GM19372 (cell line): ENCODE results near the gene DCBLD1.
A peak's percentile ranks its signal among the peaks of the same experiment; 100 is the strongest.
"Not testable (repeated sequence)": the region's sequence is repeated elsewhere in the genome, so short reads cannot be mapped to it uniquely, and the experiment has no call there.

Experiments used
- ATAC-seq: cut with Tn5 transposase; IDR thresholded peaks from one replicate; pipeline ENCODE4 v1.9.1; 2021; ENCODE audit warnings: mild to moderate bottlenecking, low read depth, moderate library complexity; ENCODE audit not compliant: unreplicated experiment

Gene DCBLD1

GRCh38 chr6:117482240-117483003, at the start of gene DCBLD1:
Gene DCBLD1, plus strand, starts transcription at chr6:117482674. Its CDS starts 108 bp downstream, at chr6:117482782.
- ATAC-seq: peak; percentile 68

DNA sequence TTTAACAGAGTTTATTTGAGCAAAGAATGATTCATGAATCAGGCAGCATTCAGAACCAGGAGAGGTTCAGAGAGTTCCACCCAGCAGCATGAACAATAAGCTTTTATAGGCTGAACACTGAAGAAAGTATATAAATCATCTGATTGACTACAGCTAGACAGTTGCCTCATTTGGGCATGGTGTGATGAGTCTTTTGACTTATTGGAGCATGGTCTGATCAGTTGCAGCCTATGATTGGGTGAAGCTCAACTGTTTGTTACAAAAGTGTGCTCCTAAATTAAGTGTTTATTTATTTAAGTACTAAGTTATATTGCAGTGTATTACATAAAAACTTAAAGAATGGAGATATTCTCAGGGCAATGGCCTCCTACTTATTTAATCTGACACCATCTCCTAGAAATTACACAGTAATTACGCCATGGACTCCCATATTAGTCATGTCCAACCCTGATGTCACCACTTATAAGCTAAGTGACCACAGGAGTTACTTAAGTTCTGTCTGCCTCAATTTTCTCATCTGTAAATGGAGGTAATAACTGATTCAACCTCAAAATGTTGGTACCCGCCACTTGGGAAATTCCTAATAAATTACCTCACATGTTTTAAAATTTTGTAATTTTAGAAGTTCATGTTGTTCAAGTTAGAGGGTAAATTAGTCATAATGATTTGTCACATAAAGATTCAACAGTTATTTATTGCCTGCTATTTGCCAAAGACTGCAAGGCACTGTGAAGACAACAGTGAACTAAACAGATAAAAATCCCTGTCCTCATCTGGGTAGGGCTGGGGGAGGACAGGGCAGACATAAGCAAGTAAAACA, 41.6 kb upstream of the DCBLD1 start:
- ATAC-seq: no peak

GRCh38 chr6:117441824-117442264, 40.6 kb upstream of the DCBLD1 start:
- ATAC-seq: no peak

- ATAC-seq: not testable (repeated sequence)
These were observed 40.2 kb upstream of the DCBLD1 start for GRCh38 chr6:117442313-117442712.

DNA sequence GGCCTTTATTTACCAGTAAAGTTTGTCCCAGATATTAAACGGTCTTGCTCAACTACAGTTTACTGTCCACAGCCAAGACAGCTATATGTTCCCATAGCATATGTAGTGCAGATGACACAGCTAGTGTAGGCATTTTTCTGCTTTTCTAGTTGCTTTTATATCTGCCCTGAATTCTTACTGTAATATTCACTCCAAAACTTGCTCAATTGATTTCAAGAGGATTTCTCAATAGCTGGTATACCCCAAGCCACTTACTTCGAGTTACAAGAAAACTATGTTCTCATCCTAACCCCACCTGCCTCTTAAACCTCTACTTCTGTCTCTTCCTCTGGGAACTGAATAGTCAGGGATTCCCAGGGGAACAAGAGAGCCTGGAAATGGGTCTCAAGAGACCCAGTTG, 37.9 kb upstream of the DCBLD1 start:
- no peak for ATAC-seq

DNA sequence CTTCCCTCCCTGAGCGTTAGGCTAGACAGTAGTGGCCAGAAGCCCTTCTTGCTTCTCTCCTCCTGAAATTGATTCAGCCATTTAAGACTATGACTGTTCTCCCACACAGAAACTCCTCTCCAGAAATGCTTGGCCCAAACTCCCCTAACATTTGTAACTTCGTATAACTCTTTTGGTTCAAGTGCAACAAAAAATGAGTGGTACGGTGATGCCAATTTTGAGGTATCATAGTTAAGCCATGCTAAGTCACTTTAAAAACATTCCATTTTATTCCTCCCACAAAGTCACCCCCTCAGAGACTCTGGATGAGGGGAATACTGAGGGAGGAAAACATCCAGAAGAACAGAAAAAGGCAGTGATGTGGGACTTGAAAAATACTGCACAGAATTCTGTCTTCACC, 35.6 kb upstream of the DCBLD1 start:
- ATAC-seq: no peak

- ATAC-seq: no peak
These were observed 34.5 kb upstream of the DCBLD1 start for GRCh38 chr6:117448011-117448410.

DNA sequence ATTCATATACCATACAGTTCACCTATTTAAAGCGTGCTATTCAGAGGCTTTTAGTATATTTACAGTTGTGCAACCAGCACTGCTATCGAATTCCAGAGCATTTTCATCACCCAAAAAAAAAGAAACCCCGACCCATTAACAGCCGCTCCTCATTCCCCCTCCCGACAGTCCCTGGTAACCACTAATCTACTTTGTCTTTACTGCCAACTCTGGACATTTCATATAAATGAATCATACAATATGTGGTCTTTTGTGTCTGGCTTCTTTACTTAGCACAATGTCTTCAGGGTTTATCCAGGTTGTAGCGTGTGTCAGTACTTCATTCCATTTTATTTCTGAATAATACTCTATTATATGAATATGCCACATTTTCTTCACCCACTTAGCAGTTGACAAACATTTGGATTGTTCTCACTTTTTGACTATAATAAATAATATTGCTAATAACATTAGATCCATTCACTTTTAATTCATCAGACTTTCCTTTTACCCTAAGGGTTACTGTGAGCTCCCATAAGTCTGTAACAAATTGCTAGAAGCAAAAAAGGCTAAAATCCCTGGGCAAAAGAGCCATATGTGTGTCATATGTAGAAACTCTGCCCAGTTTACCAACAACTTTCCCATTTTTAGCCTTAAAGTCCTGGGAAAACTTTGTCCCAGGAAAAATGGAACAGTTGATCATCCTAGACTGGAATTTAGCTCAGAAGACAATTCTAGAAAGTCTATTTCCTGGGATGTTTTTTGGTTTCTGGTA, 33.6 kb upstream of the DCBLD1 start:
- no peak for ATAC-seq

DNA sequence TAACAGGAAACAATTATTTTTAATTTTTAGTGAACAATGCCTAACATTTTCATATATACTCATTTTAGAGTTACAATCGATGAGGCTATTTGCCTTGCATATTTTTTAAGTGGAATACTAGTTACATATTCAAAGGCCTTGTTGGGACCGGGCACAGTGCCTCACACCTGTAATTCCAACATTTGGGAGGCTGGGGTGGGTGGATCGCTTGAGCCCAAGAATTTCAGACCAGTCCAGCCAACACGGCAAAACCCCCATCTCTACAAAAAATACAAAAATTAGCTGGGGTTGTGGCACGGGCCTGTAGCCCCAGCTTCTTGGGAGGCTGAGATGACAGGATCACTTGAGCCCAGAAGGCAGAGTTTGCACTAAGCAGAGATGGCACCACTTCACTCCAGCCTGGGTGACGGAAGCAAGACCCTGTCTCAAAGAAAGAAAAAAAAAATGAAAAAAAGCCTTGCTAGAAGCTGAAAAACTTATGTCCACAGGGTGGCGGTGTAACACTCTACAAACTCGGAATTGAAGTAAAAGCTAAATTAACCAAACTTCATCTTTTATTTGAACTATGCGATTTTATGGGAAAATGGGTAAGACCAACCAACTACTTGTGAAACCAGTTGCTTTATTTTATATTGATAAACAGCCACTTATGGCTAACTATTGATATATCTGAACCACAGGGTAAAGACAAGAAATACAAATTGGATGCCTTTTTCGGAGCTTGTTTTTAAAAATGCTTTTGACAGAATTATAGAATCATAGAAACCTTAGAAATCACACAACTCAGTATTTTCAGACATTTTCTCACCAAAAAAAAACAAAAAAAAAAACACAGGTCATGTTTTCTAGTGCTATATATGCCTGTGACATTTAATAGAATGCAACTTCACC, 32.7 kb upstream of the DCBLD1 start:
- no peak for ATAC-seq

DNA sequence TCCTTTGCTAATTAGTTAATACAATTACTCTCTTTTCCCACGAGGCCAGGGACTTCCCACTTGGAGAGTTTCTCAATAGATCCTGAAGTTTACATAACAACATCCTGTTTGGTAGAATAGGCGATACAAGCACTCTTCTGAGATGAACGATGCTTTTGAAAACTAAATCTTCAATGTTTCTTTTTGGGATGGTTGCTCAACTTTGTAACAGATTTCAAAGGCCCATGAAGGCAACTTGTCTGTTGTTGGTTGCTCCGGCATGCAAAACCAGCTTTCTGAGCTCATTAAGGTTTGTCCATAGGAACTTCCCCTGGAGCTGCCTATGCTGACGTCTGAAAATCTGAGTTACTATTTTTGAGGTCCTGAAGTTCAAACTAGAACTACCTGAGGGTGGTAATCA, 30.8 kb upstream of the DCBLD1 start:
- ATAC-seq: no peak

DNA sequence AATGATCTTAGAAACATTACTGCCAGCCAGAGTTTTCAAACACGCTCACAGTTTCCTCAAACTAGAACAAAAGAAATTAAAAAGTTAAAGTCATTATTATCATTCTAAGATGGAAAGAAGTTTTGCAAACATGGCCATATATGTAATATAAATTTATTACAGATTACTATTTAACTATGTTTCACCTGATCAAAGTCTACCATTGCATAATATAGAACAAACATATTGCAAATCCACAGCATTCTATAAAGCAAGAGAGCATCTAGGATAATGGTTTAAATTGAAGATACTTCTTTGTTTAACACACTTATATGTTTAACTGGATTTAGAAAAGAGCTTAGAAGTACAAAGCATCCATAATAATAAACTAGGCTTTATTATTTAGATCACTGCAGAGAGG, 26.2 kb upstream of the DCBLD1 start:
- ATAC-seq: no peak

DNA sequence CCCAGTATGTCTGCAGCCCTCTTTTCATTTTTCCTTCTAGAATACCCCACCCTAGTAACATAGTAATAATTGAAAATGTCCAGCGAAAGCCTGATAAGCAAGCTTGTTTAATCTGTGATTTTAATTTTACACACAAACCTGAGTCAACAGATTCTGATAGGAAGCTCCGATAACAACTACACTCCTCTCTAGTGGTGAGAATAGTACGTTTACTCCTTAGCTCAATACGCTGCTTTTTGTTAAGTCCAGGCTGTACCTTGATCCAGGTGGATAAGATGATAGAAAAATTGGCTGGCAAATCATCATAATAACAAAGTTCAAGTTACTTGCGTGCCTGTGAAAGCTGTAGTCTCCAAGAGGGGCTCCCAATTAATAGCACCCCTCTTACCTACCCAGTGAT, 25.5 kb upstream of the DCBLD1 start:
- no peak for ATAC-seq

GRCh38 chr6:117459204-117459944, 23.1 kb upstream of the DCBLD1 start:
- no peak for ATAC-seq

- ATAC-seq: no peak
These were observed 18.5 kb upstream of the DCBLD1 start for GRCh38 chr6:117463762-117464665.

GRCh38 chr6:117464700-117465099, 17.8 kb upstream of the DCBLD1 start:
- ATAC-seq: no peak

- ATAC-seq: no peak
These were observed 16.8 kb upstream of the DCBLD1 start for GRCh38 chr6:117465691-117466090.

GRCh38 chr6:117467876-117468275, 14.6 kb upstream of the DCBLD1 start:
- no peak for ATAC-seq

DNA sequence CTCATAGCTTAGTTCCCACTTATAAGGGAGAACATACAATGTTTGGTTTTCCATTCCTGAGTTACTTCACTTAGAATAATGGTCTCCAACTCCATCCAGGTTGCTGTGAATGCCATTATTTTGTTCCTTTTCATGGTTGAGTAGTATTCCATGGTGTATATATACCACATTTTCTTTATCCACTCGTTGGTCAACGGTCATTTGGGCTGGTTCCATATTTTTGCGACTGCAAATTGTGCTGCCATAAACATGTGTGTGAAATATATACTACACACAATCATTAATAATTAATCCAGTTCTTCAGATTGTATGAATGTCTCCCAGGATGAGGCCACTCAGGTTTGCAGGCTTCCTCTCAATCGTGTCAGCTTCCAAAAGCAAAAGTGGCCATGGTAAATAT, 13.9 kb upstream of the DCBLD1 start:
- not testable (repeated sequence) for ATAC-seq
